Vagina (tissue), 2 donors: ENCODE measurements around the gene SUGCT. TPM values are rescaled to one million over a fixed set of nuclear protein-coding genes. Genes with fewer than 3 reads are reported as not detected.

Source experiments
- DNase-seq, 2 donors: peaks; one replicate each; pipeline ENCODE4 v3.0.0-alpha.2; 2017; ENCODE audit errors: extremely low spot score in 2 of 2
- H3K27ac ChIP-seq: fragments of 200-600 bp; sonication (generic); one replicate; pipeline ENCODE4 v1.5.1; 2019
- H3K27me3 ChIP-seq: fragments of 200-600 bp; sonication (generic); one replicate; pipeline ENCODE4 v1.5.1; 2019
- H3K36me3 ChIP-seq, 2 donors: fragments of 200-600 bp; sonication (generic); one replicate each; pipeline ENCODE4 v1.5.1; 2017 to 2019
- H3K4me1 ChIP-seq: fragments of 200-600 bp; sonication (generic); one replicate; pipeline ENCODE4 v1.5.1; 2019
- H3K4me3 ChIP-seq, 2 donors: fragments of 200-600 bp; sonication (generic); 1 replicate in 1 of 2; 2 replicates in 1 of 2; pipeline ENCODE4 v1.5.1; 2016 to 2019
- H3K9me3 ChIP-seq: fragments of 200-600 bp; sonication (generic); one replicate; pipeline ENCODE4 v1.5.1; 2019
- CTCF ChIP-seq, 3 experiments: fragments of 450-650 bp in 2 of 3; fragments of 200-600 bp in 1 of 3; sonication (generic) in 1 of 3; IDR thresholded peaks; one replicate each; pipeline ENCODE4 v1.5.1; 2017 to 2019; ENCODE audit warnings: antibody characterized with exemption in 3 of 3, mild to moderate bottlenecking in 2 of 3, moderate library complexity in 2 of 3
- POLR2A ChIP-seq, 2 donors: fragments of 450-650 bp; IDR thresholded peaks; one replicate each; pipeline ENCODE4 v1.6.1; 2017; ENCODE audit warnings: antibody characterized with exemption in 2 of 2, mild to moderate bottlenecking in 2 of 2, moderate library complexity in 2 of 2
- POLR2AphosphoS5 ChIP-seq, 2 donors: sonication (generic); formaldehyde crosslinking; IDR thresholded peaks; one replicate each; pipeline ENCODE4 v1.9.0; 2017; ENCODE audit warnings: antibody characterized with exemption in 2 of 2, mild to moderate bottlenecking in 2 of 2, low read depth in 1 of 2; ENCODE audit not compliant: insufficient read depth in 1 of 2
- intact Hi-C: fragments of 100-400 bp; cut with DNase I; formaldehyde crosslinking; loops from one replicate; pipeline ENCODE4 v1.15.1; 2023
- total RNA-seq: library from RNA; depleted of rRNA; stranded (reverse); fragments of >200 nt; gene quantifications from one replicate; pipeline ENCODE4 v1.2.3, GENCODE V29; 2016

SUGCT gene
- total RNA-seq, 1 donor from 2014 or later: 2.2 TPM

GRCh38 chr7:40526951-40527715, 392.3 kb downstream of the SUGCT start:
- DNase-seq: no peak
- intact Hi-C loops: no loop called here

GRCh38 chr7:40527723-40528122, 392.9 kb downstream of the SUGCT start:
- Histone ChIP-seq H3K27me3 (no peaks in the 10 kb centered on the region), H3K27ac (no peak overlapping the region), H3K4me3 (no peak overlapping the region), H3K36me3 (no peaks in the 10 kb centered on the region), H3K4me1 (peaks cover 6% of the 10 kb centered on the region), H3K9me3 (no peaks in the 10 kb centered on the region)
- TF ChIP-seq POLR2A (IDR thresholded peaks at IDR 0.05) (no peak), POLR2AphosphoS5 (IDR thresholded peaks at IDR 0.05; ENCODE audit: insufficient read depth in 1 of 2, low read depth in 1 of 2) (no peak), CTCF (IDR thresholded peaks at IDR 0.05) (no peak)
- DNase-seq: no peak
- intact Hi-C loops: no loop called here

More at GRCh38 chr7:40526951-40527715, 392.3 kb downstream of the SUGCT start:
- H3K9me3 ChIP-seq: no peaks in the 10 kb centered on the region
- no peak overlapping the region for H3K4me3 ChIP-seq
- H3K27ac ChIP-seq: no peak overlapping the region
- peaks cover 6% of the 10 kb centered on the region for H3K4me1 ChIP-seq
- no peak for TF ChIP-seq POLR2AphosphoS5 (IDR thresholded peaks at IDR 0.05; ENCODE audit: insufficient read depth in 1 of 2, low read depth in 1 of 2)
- TF ChIP-seq POLR2A (IDR thresholded peaks at IDR 0.05): no peak
- TF ChIP-seq CTCF (IDR thresholded peaks at IDR 0.05): no peak
- H3K36me3 ChIP-seq: no peaks in the 10 kb centered on the region
- H3K27me3 ChIP-seq: no peaks in the 10 kb centered on the region

DNA sequence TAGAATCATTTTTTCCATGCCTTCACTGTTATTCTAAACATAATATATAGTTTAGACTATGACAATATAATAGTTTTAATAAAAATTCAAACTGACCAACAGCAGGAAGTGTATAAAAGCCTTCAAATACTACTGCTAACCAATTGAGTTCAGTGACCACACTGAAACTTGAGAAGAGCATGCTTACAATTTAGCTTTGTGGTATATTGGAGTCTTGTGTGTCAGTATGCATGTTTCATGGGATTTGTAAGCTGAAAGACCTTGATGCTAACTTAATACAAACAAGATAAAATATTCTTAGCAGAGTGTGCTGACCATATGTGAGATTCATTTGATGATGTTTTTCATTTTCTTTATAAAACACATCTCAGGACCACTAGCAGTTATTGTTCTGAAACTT, 395.5 kb downstream of the SUGCT start:
- no peak for DNase-seq
- intact Hi-C loops: no loop called here
- Histone ChIP-seq H3K27me3 (no peaks in the 10 kb centered on the region), H3K4me1 (peaks cover 6% of the 10 kb centered on the region), H3K36me3 (no peaks in the 10 kb centered on the region), H3K27ac (no peak overlapping the region), H3K9me3 (no peaks in the 10 kb centered on the region), H3K4me3 (no peak overlapping the region)
- no peak for TF ChIP-seq CTCF (IDR thresholded peaks at IDR 0.05)
- TF ChIP-seq POLR2AphosphoS5 (IDR thresholded peaks at IDR 0.05; ENCODE audit: insufficient read depth in 1 of 2, low read depth in 1 of 2): no peak
- no peak for TF ChIP-seq POLR2A (IDR thresholded peaks at IDR 0.05)

- intact Hi-C loops: no loop called here
- no peak overlapping the region for H3K27ac ChIP-seq
- no peaks in the 10 kb centered on the region for H3K4me1 ChIP-seq
- no peak for TF ChIP-seq CTCF (IDR thresholded peaks at IDR 0.05)
- TF ChIP-seq POLR2A (IDR thresholded peaks at IDR 0.05): no peak
- TF ChIP-seq POLR2AphosphoS5 (IDR thresholded peaks at IDR 0.05; ENCODE audit: insufficient read depth in 1 of 2, low read depth in 1 of 2): no peak
- no peak for DNase-seq
- no peaks in the 10 kb centered on the region for H3K36me3 ChIP-seq
- no peaks in the 10 kb centered on the region for H3K27me3 ChIP-seq
- no peaks in the 10 kb centered on the region for H3K9me3 ChIP-seq
- H3K4me3 ChIP-seq: no peak overlapping the region
Observed at GRCh38 chr7:40531956-40532355, 397.2 kb downstream of the SUGCT start.

- no peak overlapping the region for H3K4me3 ChIP-seq
Observed at GRCh38 chr7:40535678-40536077, 400.9 kb downstream of the SUGCT start.

More at GRCh38 chr7:40535678-40536077, 400.9 kb downstream of the SUGCT start:
- no peak for DNase-seq
- no peaks in the 10 kb centered on the region for H3K36me3 ChIP-seq
- intact Hi-C loops: no loop called here
- H3K27ac ChIP-seq: no peak overlapping the region
- TF ChIP-seq POLR2A (IDR thresholded peaks at IDR 0.05) (no peak), CTCF (IDR thresholded peaks at IDR 0.05) (no peak), POLR2AphosphoS5 (IDR thresholded peaks at IDR 0.05; ENCODE audit: insufficient read depth in 1 of 2, low read depth in 1 of 2) (no peak)
- H3K27me3 ChIP-seq: no peaks in the 10 kb centered on the region
- no peaks in the 10 kb centered on the region for H3K9me3 ChIP-seq
- no peaks in the 10 kb centered on the region for H3K4me1 ChIP-seq
